ENCODE measurements around the gene CTSK.

The CTSK gene

GRCh38 chr1:150753416-150753815, 54.6 kb downstream of the CTSK start:
- no peak for DNase-seq

GRCh38 chr1:150751443-150751842, 56.6 kb downstream of the CTSK start:
- no peak for DNase-seq

GRCh38 chr1:150749720-150750311, 58.2 kb downstream of the CTSK start:
- no peak for DNase-seq

- no peak for DNase-seq
Observed at GRCh38 chr1:150748878-150749719, 59.0 kb downstream of the CTSK start.

Data from activated CD4-positive, alpha-beta T cell treated with anti-CD3 and anti-CD28 coated beads for 48 hours (primary cell).